Epidermal melanocyte (primary cell): ENCODE data around the gene BCL2A1.
A peak's percentile ranks its signal among the peaks of the same experiment; 100 is the strongest.
"Not testable (repeated sequence)": the region's sequence is repeated elsewhere in the genome, so short reads cannot be mapped to it uniquely, and the experiment has no call there.

Experiments used
- DNase-seq: peaks from one replicate; pipeline ENCODE4 v3.0.0; 2011; ENCODE audit warnings: low spot score; ENCODE audit not compliant: insufficient read length

Gene BCL2A1

GRCh38 chr15:79989682-79990081 is 18.7 kb upstream of the BCL2A1 start:
- no peak for DNase-seq

- no peak for DNase-seq
Measured at GRCh38 chr15:79989183-79989582, 18.2 kb upstream of the BCL2A1 start.

GRCh38 chr15:79988448-79989117 is 17.6 kb upstream of the BCL2A1 start:
- no peak for DNase-seq

- DNase-seq, result no peak
Measured at GRCh38 chr15:79987969-79988368, 17.0 kb upstream of the BCL2A1 start.

- DNase-seq, result no peak
Measured at GRCh38 chr15:79987569-79987955, 16.6 kb upstream of the BCL2A1 start.

GRCh38 chr15:79981831-79982455 is 10.9 kb upstream of the BCL2A1 start:
- no peak for DNase-seq

GRCh38 chr15:79978655-79979514 is 7.9 kb upstream of the BCL2A1 start:
- DNase-seq, result peak; percentile 71

- no peak for DNase-seq
Measured at GRCh38 chr15:79978260-79978654, 7.3 kb upstream of the BCL2A1 start.

GRCh38 chr15:79977431-79978054 is 6.5 kb upstream of the BCL2A1 start:
- DNase-seq, result no peak

GRCh38 chr15:79973456-79974195 is 2.6 kb upstream of the BCL2A1 start:
- no peak for DNase-seq

GRCh38 chr15:79972863-79973262 is 1.9 kb upstream of the BCL2A1 start:
- no peak for DNase-seq

GRCh38 chr15:79970181-79970580 is 815 bp downstream of the BCL2A1 start:
- DNase-seq, result no peak

GRCh38 chr15:79969146-79969545 is 1.9 kb downstream of the BCL2A1 start:
- no peak for DNase-seq

GRCh38 chr15:79967298-79968182 is 3.5 kb downstream of the BCL2A1 start:
- DNase-seq, result no peak

GRCh38 chr15:79966634-79967297 is 4.2 kb downstream of the BCL2A1 start:
- DNase-seq, result no peak

GRCh38 chr15:79965846-79966630 is 5.0 kb downstream of the BCL2A1 start:
- no peak for DNase-seq

GRCh38 chr15:79964232-79964805 is 6.7 kb downstream of the BCL2A1 start:
- DNase-seq, result no peak

GRCh38 chr15:79962921-79963320 is 8.1 kb downstream of the BCL2A1 start:
- not testable (repeated sequence) for DNase-seq
